Activated CD8-positive, alpha-beta memory T cell treated with anti-CD3 and anti-CD28 coated beads for 4 hours (primary cell): ENCODE results near the gene UBE2Q2.

Source experiments
- DNase-seq, 2 donors: peaks; one replicate each; pipeline ENCODE4 v3.0.0-alpha.2; 2020; ENCODE audit warnings: low read depth in 2 of 2

Gene UBE2Q2

DNA sequence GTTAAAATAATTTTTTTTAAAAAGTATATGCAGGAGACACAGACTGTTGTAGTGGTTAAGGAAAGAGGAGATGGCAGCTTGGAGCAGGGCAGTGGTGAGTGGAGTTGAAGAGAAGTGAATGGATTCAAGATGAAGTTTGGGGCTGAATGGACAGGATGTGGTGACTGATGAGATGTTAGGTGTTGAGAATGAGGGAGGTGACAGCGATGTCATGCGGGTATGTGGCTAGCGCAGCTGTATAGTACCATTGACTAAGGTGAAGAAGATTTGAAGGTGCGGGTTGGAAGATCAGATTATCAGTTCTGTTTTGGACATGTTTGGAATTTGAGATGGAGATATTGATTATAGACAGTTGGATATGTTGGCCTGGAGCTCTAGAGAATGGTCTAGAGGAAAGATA lies 80.5 kb downstream of the UBE2Q2 start:
- DNase-seq, result no peak

DNA sequence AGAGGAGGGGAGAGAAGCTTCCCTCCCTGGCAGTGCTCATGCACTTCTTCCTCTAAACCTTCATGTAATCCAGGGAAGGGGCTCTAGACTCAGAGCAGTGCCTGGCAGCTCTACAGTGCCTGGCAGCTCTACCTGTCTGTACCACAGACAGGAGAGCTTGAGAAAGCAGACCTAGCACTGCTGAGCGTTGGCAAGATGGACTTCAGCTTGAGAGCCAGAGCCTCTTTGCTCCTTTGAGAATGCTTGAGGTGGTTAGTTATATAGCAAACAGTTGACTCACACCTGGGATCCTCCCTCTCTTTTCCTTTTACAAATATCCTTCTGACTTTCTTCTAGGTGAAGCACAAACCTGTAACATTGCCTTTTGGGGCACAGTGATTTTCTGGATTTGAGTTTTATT lies 81.3 kb downstream of the UBE2Q2 start:
- DNase-seq, result no peak

DNA sequence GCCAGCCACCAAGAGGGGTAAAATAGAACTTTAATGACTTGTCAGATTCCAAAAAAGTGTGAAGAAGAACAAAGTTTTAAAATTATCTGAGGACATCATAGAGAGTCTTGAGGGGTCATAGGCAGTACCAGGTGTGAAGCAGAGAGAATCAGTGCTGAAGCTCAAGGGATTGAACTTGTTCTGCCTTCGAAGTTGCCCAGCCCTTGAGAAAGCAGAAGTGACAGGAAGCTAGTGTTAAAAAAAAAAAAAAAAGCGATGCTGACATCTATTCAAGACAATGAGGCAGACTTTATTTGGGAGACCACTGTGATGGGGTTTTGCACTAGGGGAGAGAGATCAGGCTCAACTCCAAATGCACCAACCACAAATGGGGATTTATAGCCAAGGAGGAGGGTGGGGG lies 82.2 kb downstream of the UBE2Q2 start:
- DNase-seq, result no peak

DNA sequence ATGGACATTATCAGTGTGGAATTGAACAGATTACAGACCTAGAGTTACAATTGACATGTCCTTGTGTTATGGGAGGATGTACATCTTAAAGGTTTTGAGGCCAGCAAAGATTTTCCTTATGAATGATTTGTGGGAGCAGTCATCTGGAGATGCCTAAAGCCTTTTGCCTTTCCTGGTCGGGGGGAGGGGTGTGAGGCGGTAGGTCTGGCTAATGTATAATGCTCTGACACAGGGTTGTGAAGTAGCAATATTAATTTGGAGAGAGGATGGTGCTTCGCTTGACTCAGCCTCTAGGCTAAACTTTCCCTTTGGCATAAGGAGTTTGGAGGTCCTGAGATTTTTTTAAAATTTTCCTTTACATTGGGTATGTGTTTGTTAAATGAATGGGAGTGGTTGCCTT lies 83.7 kb downstream of the UBE2Q2 start:
- DNase-seq, result no peak

DNA sequence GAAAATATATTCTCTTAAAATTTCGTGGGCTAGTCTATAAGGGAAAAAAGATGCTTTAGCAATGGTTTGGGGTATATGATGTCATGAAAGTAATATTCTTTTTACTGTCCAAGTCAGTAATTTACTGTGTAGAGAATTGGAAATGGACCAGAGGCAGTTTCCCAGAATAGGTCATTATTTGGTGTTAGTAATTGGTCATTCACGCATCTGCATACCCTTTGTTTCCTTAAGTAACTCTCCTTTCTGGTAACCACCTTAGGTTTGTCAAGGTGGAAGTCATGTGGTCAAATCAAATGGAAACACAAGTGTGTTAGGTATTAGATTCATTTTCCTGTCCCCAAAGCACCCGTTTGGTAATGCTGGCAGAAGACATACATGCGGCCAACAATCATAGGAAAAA lies 84.4 kb downstream of the UBE2Q2 start:
- no peak for DNase-seq

DNA sequence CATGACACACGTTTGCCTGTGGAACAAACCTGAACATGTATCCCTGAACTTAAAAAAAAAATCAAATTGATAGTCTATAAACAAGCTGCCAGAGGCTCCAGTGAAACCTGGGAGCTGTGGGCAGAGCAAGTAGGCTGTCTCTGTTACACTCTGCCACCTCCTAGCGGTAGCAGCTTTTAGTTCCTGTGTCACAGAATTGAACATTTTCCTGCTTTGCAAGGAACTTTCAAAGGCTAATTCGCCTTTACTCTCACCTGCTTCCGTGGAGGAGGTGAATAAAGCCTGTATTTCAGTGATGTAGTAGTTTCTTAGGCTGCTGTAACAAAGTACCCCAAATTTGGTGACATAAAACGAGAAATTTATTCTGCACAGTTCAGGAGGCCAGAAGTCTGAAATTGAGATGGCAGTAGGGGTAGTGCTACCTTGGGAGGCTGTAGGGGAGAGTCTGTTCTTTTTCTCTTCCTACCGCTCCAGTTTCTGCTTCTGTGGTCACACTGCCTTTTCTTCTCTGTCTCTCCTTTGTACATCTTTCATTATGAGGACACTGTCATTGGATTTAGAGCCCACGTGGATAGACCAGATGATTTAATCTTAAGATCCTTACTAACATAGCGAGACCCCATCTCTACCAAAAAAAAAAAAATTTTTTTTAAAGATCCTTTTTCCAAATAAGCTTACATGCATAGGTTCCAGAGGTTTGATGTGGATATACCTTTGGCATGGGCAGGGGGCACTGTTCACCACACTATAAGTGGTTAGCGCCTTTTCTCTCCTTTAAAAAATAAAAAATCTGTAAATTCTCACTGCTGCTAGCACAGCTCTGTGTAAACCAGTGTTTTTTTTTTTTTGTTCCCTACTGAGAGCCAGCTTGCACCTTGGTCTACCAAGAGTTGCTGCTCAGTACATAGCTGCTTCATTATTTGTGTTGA lies 85.7 kb downstream of the UBE2Q2 start:
- DNase-seq, result no peak

DNA sequence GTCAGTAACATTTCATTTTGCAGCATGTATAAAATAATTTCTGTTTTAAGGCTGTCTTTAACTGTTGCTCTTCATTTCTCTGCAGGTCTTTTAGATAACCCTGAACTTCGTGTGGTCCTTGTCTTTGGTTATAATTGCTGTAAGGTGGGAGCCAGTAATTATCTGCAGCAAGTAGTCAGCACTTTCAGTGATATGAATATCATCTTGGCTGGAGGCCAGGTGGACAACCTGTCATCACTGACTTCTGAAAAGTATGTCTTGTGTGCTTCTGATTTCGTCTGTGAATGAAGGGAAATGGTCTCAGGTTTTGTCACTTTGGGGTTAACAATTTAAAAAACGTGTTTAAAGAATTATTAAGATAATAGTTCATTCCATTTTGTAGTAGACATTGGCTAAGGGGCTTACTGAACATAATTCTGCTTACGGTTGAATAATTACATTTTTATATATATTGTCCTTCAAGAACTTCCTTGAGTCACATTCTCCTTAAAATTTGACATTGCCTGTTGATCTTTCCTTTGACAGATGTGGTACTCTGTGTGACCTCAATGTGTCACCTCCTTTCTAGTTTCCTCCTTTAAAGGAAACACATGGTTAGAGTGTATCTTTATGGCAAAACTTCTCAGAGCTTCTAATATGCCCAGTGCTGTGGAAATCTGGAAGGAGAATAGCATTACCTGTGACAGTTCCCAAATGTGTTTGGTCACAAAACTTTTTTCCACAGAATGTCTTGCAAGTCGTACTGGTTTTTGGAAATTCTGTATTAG lies 86.7 kb downstream of the UBE2Q2 start:
- DNase-seq, result no peak

DNA sequence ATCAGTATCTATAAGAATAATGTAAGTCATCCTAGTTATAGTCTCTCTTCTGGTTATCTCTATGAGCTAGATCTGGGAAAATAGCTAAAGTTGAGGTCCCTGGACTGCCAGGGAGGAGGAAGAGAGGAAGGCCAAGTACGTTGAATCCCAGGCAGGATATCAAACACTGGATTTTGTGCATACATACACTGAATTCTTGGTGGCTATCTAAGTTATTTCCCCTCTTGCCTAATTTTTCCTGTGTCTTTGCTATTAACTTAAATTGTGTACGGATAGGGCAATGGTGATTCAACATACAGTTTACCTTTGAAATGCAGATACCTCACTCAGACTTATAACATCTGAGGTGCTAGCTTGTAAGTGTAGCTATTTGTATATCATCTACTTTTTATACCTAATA lies 87.6 kb downstream of the UBE2Q2 start:
- no peak for DNase-seq

DNA sequence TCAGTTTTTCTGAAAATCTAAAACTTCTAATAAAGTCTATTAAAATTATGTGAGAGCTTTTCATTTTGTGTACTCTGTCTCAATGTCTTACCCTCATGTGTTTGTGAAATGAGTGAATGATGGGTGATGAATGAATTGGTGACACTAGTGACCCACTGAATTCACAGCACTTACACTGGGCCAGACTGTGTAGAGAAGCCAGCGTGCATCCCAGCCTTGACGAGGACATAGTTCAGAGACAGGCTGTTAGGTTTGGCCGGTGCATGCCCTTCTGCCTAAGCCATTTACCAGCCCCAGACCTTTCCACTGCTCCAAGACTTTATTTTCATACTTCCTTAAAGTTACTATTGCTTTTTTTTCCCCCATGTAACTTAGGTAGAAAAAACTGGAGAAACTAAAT lies 99.2 kb downstream of the UBE2Q2 start:
- no peak for DNase-seq

DNA sequence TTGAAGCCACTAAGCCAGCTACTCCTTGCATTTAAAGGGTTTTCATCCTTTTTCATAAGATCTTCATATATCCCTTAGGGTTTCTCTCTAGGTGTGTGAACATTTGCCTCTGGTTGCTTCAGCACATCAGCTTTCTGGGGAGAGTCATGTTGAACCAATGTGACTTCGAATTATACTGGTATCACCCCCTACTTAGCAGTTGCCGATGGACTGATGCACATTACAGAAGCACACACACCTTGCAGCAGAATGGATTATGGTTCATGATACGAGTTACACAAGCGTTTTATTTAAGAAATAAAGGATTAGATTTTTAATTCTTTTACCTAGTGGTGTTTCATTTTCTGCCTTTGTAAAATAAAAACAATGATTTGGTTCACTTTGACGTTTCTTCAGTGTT lies 100.0 kb downstream of the UBE2Q2 start:
- DNase-seq, result no peak

DNA sequence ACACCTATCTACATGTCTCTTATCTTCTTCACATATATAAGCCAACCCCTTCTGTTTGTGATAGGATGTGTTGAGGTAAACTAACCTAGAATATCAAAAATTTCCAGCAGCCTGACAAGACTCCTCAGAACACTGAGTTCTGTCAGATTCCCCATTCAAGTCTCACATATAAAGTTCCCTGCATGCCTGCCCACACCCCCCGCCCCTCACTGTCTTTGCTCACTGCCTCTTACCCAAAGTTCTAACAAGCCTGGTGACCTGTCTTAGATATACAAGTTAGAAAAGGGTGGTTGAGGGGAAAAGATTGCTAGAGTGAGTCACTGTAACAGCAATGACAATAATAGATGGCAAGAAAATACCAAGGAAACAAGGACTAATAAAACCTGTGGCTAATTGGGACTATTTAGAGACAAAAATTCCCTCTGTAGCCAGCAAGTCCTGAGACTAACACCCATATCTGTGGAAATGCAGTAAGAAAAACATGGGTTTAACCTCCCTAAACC lies 100.5 kb downstream of the UBE2Q2 start:
- no peak for DNase-seq

DNA sequence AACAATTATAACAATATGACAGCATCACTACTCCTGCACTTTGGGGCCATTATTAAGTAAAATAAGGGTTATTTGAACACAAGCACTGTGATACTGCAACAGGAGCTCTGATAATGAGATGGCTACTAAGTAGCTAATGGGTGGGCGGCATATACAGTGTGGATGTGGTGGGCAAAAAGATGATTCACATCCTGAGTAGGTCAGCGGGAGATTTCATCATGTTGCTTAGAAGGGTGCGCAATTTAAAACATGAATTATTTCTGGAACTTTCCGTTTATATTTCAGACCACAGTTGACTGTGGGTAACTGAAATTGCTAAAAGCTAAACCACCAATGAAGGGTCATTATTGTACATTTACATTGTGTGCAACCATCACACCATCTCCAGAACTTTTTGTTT lies 102.7 kb downstream of the UBE2Q2 start:
- no peak for DNase-seq

DNA sequence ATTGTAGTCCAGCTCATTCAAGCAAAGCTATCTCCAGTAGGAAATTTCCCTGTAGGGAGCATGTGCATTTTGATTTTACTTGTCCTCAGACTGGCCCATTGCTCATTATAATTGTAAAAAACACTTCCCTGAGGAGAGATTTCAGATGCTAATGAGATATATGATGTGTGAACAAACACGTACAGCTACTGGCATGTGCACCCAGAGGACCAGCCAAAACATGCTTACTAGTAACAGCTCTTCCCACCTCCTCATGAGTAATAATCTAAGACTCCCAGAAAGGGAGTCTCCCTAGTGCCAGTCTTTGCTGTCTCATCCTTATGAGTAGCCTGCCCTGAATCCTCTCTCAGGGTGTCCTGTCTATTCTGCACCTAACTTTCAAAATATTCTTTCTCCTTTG lies 103.8 kb downstream of the UBE2Q2 start:
- DNase-seq, result no peak

DNA sequence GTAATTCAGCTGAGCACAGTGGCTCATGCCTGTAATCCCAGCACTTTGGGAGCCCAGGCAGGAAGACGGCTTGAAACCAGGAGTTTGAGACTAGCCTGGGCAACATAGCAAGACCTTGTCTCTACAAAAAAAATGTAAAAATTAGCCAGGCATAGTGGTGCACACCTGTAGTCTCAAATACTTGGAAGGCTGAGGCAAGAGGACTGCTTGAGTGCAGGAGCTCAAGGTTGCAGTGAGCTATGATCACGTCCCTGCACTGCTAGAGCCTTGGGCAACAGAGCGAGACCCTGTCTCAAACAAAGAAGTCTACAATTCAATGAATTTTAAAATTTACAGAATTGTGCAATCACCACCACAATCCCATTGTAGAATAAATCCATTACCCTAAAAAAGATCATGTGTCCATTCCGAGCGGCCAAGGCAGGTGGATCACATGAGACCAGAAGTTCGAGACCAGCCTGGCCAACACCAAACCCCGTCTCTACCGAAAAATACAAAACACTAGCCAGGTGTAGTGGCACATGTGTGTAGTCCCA lies 105.6 kb downstream of the UBE2Q2 start:
- no peak for DNase-seq
